ENCODE data around the gene LGALS7. TPM values are rescaled to one million over a fixed set of nuclear protein-coding genes. Genes with fewer than 3 reads are reported as not detected.
A peak's percentile ranks its signal among the peaks of the same experiment; 100 is the strongest.

The LGALS7 gene
- total RNA-seq, 1 donor from 2014 or later = not detected

- Mint-ChIP-seq H3K36me3 (no peaks in the 10 kb centered on the region), H3K27ac (no peak overlapping the region), H3K4me1 (no peaks in the 10 kb centered on the region), H3K27me3 (ENCODE audit: insufficient read depth, low read depth) (peaks cover 12% of the 10 kb centered on the region), H3K4me3 (no peak overlapping the region), H3K9me3 (no peaks in the 10 kb centered on the region)
- Histone ChIP-seq H3K9me3 (ENCODE audit: low read depth) (no peaks in the 10 kb centered on the region), H3K4me3 (no peak overlapping the region), H3K27me3 (peaks cover 1% of the 10 kb centered on the region), H2AFZ (replicated peaks) (no peak overlapping the region), H3K4me1 (no peaks in the 10 kb centered on the region), H3K79me2 (ENCODE audit: low read depth) (no peaks in the 10 kb centered on the region), H3F3A (ENCODE audit: low read depth) (no peaks in the 10 kb centered on the region), H4K20me1 (ENCODE audit: low read depth) (no peaks in the 10 kb centered on the region), H3K4me2 (no peak overlapping the region), H3K9ac (no peak overlapping the region), H3K36me3 (no peaks in the 10 kb centered on the region), H3K27ac (no peak overlapping the region)
- no peak for TF ChIP-seq EZH2phosphoT487 (IDR thresholded peaks at IDR 0.05)
- no peak for DNase-seq (ENCODE audit: low spot score)
Observed at GRCh38 chr19:38744874-38745273, 28.4 kb downstream of the LGALS7 start.

- DNase-seq (ENCODE audit: low spot score) = no peak
- H3K4me2 ChIP-seq = no peak within 1 kb of the TSS
- H3K79me2 ChIP-seq (ENCODE audit: low read depth) = no peaks in the 10 kb centered on the region
- Mint-ChIP-seq H3K27me3 (ENCODE audit: insufficient read depth, low read depth) (peaks cover 9% of the 10 kb centered on the region), H3K27ac (no peak within 1 kb of the TSS), H3K4me1 (no peaks in the 10 kb centered on the region), H3K36me3 (no peaks in the 10 kb centered on the region), H3K9me3 (no peaks in the 10 kb centered on the region), H3K4me3 (peak within 1 kb of the TSS; percentile 53)
- no peak within 1 kb of the TSS for H3K27ac ChIP-seq
- no peaks in the 10 kb centered on the region for H3F3A ChIP-seq (ENCODE audit: low read depth)
- H2AFZ ChIP-seq (replicated peaks) = no peak within 1 kb of the TSS
- H3K9me3 ChIP-seq (ENCODE audit: low read depth) = no peaks in the 10 kb centered on the region
- no peaks in the 10 kb centered on the region for H3K4me1 ChIP-seq
- no peak within 1 kb of the TSS for H3K9ac ChIP-seq
- H3K36me3 ChIP-seq = no peaks in the 10 kb centered on the region
- no peaks in the 10 kb centered on the region for H4K20me1 ChIP-seq (ENCODE audit: low read depth)
- no peaks in the 10 kb centered on the region for H3K27me3 ChIP-seq
- no peak within 1 kb of the TSS for H3K4me3 ChIP-seq
- TF ChIP-seq CTCF (IDR thresholded peaks at IDR 0.05) (no peak), EZH2 (IDR thresholded peaks at IDR 0.05) (no peak), EZH2phosphoT487 (IDR thresholded peaks at IDR 0.05) (no peak)
Observed at GRCh38 chr19:38744298-38744681, 29.0 kb downstream of the LGALS7 start, which contains the start of gene CAPN12. Gene CAPN12, minus strand, starts transcription at chr19:38744474. Its CDS starts 309 bp downstream, at chr19:38744165.

GRCh38 chr19:38743394-38744297 lies 29.7 kb downstream of the LGALS7 start:
- peak overlapping the region; percentile 53 for H3K4me3 Mint-ChIP-seq
- Histone ChIP-seq H3K27ac (no peak overlapping the region), H3K27me3 (no peaks in the 10 kb centered on the region), H3K9ac (no peak overlapping the region), H3K4me3 (no peak overlapping the region), H3K4me2 (no peak overlapping the region), H3K9me3 (ENCODE audit: low read depth) (no peaks in the 10 kb centered on the region), H4K20me1 (ENCODE audit: low read depth) (no peaks in the 10 kb centered on the region), H3K79me2 (ENCODE audit: low read depth) (no peaks in the 10 kb centered on the region), H3F3A (ENCODE audit: low read depth) (no peaks in the 10 kb centered on the region), H3K4me1 (no peaks in the 10 kb centered on the region), H2AFZ (replicated peaks) (no peak overlapping the region), H3K36me3 (no peaks in the 10 kb centered on the region)
- H3K36me3 Mint-ChIP-seq = no peaks in the 10 kb centered on the region
- no peaks in the 10 kb centered on the region for H3K4me1 Mint-ChIP-seq
- no peaks in the 10 kb centered on the region for H3K9me3 Mint-ChIP-seq
- DNase-seq (ENCODE audit: low spot score) = no peak
- peaks cover 9% of the 10 kb centered on the region for H3K27me3 Mint-ChIP-seq (ENCODE audit: insufficient read depth, low read depth)
- H3K27ac Mint-ChIP-seq = no peak overlapping the region
- TF ChIP-seq EZH2 (IDR thresholded peaks at IDR 0.05) (no peak), CTCF (IDR thresholded peaks at IDR 0.05) (no peak), EZH2phosphoT487 (IDR thresholded peaks at IDR 0.05) (no peak)

GRCh38 chr19:38742906-38743305 lies 30.4 kb downstream of the LGALS7 start:
- TF ChIP-seq CTCF (IDR thresholded peaks at IDR 0.05) (no peak), EZH2 (IDR thresholded peaks at IDR 0.05) (no peak), EZH2phosphoT487 (IDR thresholded peaks at IDR 0.05) (no peak)
- H3K9me3 Mint-ChIP-seq = no peaks in the 10 kb centered on the region
- Histone ChIP-seq H3K79me2 (ENCODE audit: low read depth) (no peaks in the 10 kb centered on the region), H3K36me3 (no peaks in the 10 kb centered on the region), H4K20me1 (ENCODE audit: low read depth) (no peaks in the 10 kb centered on the region), H3K4me1 (no peaks in the 10 kb centered on the region), H3F3A (ENCODE audit: low read depth) (no peaks in the 10 kb centered on the region), H3K9ac (no peak overlapping the region), H3K27ac (no peak overlapping the region), H3K4me3 (no peak overlapping the region), H3K4me2 (no peak overlapping the region), H2AFZ (replicated peaks) (no peak overlapping the region), H3K27me3 (peaks cover 2% of the 10 kb centered on the region), H3K9me3 (ENCODE audit: low read depth) (no peaks in the 10 kb centered on the region)
- no peak for DNase-seq (ENCODE audit: low spot score)
- H3K27ac Mint-ChIP-seq = no peak overlapping the region
- peaks cover 1% of the 10 kb centered on the region for H3K4me1 Mint-ChIP-seq
- peaks cover 10% of the 10 kb centered on the region for H3K27me3 Mint-ChIP-seq (ENCODE audit: insufficient read depth, low read depth)
- no peaks in the 10 kb centered on the region for H3K36me3 Mint-ChIP-seq
- no peak overlapping the region for H3K4me3 Mint-ChIP-seq

All from neural progenitor cell (in vitro differentiated cells).